GM21723 (cell line): ENCODE measurements around the gene KRTAP10-12.

ENCODE experiments used
- ATAC-seq: cut with Tn5 transposase; IDR thresholded peaks from one replicate; pipeline ENCODE4 v1.9.1; 2021; ENCODE audit warnings: mild to moderate bottlenecking, moderate library complexity; ENCODE audit not compliant: unreplicated experiment

Gene KRTAP10-12

DNA sequence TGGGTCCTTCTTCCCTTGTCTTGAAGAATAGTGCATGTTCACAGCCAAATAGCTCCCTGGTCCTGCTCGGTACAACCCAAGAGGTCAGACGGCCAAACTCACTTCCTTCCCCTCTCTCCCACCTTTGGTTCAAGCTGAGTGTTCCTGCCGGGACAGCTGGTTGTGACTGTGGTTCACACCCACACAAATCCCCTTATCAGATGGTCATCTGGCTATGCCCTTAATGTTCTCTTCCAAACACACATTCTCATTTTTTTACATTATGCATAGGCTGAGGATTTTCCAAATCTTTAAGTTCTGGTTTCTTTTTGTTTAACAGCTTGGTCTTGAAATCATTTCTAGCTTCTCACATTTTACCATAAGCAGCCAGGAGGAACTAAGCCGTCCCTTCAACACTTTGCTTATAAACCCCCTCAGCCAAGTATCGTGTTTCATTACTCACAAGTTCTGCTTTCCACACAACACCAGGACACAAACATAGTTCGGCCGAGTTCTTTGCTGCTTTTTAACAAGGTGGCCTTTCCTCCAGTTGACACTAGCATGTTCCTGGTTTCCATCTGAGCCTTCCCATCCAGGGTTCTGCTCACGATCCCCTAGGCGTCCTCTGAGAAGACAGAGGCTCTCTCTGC lies 34.1 kb downstream of the KRTAP10-12 start:
- ATAC-seq: no peak

GRCh38 chr21:44732263-44732662 lies 35.3 kb downstream of the KRTAP10-12 start:
- no peak for ATAC-seq

DNA sequence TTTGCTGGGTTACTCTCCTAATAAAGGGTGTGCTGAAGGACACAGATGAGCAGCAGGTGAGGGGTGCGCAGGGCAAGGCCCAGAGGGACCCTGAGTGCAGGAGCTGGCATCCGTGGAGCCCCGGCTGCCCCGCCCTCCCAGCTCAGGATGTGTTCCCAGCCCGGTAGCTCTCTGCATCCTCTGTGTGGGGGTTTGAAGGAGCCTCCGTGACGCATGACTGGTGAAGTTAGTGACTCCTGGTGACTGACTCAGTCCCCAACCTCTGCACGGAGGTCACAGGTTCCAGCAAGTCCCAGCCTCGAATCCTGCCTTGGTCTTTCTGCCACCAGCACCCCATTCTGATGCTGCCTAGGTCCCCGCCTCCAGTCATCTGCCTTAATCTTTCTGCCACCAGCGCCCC lies 36.0 kb downstream of the KRTAP10-12 start:
- ATAC-seq: no peak

DNA sequence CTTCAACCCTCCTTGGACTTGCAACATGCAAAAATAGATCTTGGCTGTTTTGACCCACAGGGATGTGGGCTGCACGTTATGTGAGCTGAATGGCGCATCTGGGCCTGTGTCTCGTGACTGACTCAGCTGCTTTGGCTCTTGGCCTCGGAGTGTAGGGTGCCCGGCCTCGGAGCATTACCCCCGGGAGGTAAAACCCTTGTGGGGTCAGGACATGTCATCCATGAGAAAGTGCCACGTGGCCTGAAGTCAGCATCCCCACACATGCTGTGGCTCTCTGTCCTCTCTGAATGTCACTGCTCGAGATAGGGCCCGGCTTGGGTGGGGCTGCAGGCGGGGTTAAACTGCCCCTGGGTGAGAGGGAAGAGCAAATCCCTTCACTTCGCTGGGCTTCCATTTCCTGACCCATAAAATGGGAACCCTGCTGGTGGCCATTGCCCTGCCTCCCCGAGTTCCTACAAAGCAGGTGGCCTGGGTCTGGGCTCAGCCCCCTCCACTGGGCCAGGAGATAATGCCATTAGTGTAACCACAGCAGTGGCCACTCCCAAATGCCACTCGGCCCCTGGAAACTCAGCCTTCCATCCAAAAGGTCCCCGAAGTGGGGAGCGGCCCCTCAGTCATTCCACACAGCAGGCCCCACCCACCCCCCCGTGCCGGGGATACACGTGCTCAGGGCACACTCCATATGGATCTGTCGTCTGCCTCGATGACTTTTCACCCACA lies 37.2 kb downstream of the KRTAP10-12 start:
- no peak for ATAC-seq

DNA sequence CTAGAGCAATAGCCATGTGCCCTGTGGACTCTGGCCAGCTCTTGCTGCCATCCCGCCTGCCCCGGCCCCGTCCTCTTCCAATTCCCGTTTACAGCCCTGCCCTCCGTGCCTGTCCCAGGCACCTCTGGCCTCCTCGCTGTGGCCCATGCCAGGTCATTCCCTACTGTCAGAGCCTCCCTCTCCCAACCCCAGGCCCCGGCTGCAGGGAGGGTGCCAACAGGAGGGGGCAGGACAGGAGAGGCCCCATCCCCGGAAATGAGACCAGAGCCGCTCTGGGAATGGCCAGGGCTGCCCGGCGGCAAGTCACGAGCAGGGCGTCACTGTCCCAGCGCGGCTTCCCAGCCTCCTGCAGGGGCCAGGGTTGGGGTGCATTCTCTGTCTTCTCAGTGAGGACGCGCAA lies 37.9 kb downstream of the KRTAP10-12 start:
- ATAC-seq: no peak

DNA sequence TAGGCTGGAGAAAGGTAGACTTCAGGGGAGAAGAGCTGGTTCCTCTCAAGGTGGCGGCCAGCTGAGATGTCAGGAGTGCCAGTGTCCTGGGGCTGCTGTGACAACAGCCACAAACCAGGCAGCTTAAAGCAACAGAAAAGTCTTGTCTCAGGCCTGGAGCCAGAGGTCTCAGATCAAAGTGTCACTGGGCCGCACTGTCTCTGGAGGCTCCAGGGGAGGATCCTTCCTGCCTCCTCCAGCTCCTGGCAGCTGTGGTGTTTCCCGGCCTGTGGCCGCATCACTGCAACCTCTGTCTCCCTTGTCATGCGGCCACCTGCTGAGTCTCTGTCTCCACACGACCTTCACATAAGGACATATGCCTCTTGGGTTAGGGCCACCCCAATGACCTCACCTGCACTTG lies 38.8 kb downstream of the KRTAP10-12 start:
- no peak for ATAC-seq

- no peak for ATAC-seq
Measured at GRCh38 chr21:44736291-44737004, 39.5 kb downstream of the KRTAP10-12 start.

GRCh38 chr21:44737706-44738354 lies 40.9 kb downstream of the KRTAP10-12 start:
- no peak for ATAC-seq

DNA sequence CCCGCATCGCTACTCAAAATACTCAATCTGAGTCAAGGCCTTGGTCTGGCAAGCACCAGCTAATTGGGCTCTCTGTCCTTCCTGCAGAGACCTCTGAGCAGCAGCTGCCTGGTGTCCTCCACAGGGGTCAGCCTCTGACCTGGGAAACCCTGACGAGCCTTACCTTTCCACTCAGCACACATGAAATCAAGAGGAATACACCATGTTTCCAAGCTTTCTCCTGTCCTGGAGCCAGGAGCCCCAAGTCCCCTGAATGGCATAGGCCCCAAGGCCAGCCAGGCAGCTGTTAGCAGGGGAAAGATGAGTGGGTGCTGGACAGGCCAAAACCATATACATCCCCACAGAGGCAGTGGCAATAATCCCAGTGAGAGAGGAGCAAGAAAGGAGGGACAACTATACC lies 41.6 kb downstream of the KRTAP10-12 start:
- ATAC-seq: no peak

GRCh38 chr21:44739316-44739715 lies 42.3 kb downstream of the KRTAP10-12 start:
- ATAC-seq: no peak

GRCh38 chr21:44740742-44741141 lies 43.8 kb downstream of the KRTAP10-12 start:
- ATAC-seq: no peak

DNA sequence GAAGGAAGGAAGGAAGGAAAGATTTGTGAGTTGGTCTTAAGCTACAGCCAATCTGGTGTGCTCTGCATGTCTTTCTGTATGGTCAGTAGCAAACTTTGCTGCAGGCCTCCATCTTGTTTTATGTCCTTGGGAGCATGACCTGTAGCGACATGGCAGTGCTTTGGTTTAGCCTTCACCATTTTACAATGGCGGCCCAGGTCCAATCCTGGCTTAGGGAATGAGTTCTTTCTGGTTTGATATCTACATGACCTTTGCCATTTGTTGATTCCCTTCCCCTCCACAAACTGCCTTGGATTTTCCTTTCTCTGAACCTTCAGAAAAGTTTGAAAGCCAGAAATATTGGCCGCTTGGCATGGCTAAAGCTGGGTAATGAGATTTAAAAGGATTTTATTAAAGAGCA lies 44.9 kb downstream of the KRTAP10-12 start:
- ATAC-seq: no peak

- no peak for ATAC-seq
Measured at GRCh38 chr21:44742418-44743153, 45.6 kb downstream of the KRTAP10-12 start.
